Retina (tissue), 1 donor: Measurements from ENCODE around the gene POLH.
"Not testable (repeated sequence)": the region's sequence is repeated elsewhere in the genome, so short reads cannot be mapped to it uniquely, and the experiment has no call there.

Experiments used
- DNase-seq: peaks from one replicate; pipeline ENCODE4 v3.0.0-alpha.2; 2016

The POLH gene

DNA sequence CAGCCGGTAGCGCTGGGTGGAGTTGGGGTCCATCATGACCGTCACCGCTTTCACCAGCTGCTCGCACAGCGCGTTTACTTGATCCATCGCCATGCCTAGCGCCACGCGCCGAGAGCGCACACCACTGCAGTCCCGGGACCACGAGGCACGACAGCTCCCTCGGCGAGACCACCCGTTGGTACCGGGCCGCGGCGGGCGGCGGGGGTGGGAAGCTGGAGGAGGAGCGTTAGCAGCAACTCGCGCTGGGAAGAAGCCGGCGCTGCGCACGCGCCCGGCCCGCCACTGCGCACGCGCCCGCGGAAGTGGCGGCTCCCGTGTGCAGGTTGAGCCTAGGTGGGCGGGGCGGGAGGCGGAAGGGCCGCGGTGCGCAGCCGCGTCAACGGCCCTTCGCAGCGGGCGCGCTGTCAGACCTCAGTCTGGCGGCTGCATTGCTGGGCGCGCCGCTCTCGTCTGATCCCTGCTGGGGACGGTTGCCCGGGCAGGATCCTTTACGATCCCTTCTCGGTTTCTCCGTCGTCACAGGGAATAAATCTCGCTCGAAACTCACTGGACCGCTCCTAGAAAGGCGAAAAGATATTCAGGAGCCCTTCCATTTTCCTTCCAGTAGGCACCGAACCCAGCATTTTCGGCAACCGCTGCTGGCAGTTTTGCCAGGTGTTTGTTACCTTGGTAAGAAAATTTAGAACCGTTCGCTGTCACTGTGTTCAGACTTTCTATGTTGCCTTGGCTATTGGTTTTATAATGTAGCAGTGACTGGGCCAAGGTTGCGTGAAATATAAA lies at the start of gene POLH, which contains the start of gene XPO5:
TSS of gene POLH (plus strand) at position 414 of the 780 bp plus-strand sequence. CDS start 6,135 bp downstream, outside the sequence.
TSS of gene XPO5 (minus strand) at position 267 of the 780 bp plus-strand sequence. CDS start at position 93, 174 bp downstream.
- peak; percentile 96 for DNase-seq

DNA sequence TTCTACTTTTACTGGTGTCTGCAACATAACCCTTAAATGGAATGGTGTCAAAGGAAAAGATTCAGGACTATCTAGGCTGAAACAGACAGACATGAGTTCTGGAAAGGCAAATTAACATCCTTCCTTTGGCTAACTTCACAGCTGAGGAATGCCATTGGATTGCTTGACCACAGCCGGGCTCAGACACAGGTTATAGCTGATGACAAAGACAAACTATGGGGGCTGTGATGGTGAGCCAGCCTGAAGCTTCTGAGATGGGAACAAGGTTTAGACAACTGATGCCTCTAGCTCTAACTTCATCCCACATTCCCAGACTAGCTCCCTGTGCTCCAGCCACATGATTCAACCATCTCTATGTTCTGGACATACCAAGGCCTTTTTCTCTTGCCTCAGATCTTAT lies 43.8 kb upstream of the POLH start:
- no peak for DNase-seq

DNA sequence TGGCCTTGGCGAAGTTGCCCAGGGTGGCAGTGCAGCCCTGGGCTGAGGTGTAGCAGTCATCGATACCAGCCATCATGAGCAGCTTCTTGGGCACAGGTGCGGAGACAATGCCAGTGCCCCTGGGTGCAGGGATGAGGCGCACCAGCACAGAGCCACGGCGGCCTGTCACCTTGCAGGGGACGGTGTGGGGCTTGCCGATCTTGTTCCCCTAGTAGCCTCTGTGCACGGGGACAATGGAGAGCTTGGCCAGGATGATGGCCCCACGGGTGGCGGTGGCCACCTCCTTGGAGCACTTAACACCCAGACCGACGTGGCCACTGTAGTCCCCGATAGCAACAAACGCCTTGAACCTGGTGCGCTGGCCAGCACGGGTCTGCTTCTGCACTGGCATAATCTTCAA lies 37.0 kb upstream of the POLH start:
- not testable (repeated sequence) for DNase-seq

DNA sequence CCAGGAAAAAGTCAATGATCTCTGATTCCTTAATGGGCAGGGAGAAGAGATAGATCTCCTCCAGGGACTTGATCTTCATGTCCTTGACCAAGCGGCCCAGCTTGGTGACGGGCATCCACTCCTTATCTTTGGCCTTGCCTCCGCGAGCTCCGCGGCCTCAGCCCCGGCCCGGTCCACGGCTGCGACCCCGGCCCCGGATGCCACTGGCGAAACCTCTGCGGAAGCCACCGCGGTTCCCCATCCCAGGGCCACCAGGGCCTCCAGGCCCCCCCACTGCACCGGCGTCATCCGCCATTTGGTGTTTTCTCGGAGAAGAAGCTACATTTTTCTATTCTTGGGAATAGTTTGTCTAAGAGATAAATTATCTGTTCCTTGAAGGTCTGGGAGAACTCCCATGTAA lies 36.6 kb upstream of the POLH start:
- not testable (repeated sequence) for DNase-seq

DNA sequence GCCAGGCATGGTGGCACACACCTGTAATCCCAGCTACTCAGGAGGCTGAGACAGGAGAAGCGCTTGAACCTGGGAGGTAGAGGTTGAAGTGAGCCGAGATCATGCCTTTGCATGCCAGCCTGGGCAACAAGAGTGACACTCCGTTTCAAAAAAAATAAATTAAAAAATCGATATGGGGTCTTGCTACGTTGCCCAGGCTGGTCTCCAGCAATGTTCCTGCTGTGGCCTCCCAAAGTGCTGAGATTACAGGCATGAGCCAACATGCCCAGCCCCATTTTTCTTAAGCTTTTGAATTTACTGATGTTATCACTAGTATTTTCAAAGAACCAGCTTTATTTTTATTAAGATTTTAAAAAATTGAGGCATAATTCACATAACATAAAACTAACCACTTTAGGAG lies 35.5 kb upstream of the POLH start:
- DNase-seq, result no peak

DNA sequence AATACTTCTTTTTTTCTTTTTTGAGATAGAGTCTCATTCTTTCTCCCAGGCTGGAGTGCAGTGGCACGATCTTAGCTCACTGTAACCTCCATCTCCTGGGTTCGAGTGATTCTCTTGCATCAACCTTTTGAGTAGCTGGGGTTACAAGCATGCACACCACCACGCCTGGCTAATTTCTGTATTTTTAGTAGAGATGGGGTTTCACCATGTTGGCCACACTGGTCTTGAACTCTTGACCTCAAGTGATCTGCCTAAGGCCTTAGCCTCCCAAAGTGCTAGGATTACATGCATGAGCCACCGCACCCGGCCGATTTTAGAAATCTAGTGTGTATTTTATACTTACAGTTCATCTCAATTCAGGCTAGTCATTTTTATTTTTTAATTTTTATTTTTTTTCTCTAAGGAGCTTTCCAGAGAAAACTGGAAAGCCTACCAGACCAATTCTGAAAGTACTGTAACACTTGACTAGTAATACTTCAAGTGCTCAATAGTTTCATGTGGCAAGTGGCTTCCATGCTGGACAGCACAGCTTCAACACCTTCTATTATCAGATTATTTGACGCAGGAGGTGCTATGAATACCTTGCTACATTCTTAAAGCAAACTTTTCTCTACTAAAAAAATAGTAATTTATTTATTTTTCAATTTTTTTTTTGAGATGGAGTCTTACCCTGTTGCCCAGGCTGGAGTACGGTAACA lies 34.1 kb upstream of the POLH start:
- DNase-seq, result no peak

DNA sequence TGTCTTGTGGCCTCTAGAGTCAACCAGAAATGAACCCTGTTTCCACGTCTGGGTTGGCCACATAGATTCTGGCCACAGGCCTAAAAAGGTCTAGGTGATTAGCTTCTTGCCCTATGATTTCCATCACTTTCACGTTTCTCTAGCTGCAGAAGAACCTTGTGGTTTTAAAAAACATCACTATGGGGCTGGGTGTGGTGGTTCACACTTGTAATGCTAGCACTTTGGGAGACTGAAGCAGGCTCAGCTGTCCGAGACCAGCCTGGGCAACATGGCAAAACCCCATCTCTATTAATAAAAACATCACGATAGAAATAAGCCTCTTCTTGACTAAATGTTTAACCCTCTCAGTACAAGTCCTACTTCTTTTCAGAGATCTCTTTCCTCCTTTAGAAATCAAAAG lies 31.5 kb upstream of the POLH start:
- no peak for DNase-seq

DNA sequence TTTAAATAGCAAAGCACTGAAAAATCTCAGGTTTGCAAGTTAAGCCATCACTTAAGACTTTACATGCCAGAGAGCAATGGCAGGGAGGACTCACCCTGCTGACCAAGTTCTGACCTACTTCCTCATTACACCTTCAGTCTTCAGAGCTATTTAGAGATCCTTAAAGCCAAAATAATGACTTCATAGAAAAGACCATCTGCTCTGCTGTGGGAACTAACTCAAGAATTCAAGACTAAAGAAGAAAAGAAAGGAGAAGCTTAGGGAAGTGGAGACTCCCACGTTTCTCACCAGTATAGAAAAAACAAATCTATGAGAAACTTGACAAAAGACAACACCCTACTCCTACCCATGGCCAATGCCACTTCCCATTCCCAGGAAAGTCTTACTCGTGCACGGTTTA lies 28.8 kb upstream of the POLH start:
- DNase-seq, result no peak

DNA sequence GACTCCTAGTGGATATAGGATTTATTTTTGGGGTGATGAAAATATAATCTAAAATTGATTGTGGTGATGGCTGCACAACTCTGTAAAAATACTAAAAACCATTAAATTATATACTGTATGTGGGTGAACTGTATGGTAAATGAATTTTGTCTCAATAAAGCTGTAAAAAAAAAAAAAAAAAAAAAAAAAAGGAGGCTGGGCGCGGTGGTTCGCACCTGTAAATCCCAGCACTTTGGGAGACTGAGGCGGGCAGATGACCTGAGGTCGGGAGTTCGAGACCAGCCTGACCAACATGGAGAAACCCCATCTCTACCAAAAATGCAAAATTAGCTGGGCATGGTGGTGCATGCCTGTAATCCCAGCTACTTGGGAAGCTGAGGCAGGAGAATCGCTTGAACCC lies 18.4 kb upstream of the POLH start:
- not testable (repeated sequence) for DNase-seq

DNA sequence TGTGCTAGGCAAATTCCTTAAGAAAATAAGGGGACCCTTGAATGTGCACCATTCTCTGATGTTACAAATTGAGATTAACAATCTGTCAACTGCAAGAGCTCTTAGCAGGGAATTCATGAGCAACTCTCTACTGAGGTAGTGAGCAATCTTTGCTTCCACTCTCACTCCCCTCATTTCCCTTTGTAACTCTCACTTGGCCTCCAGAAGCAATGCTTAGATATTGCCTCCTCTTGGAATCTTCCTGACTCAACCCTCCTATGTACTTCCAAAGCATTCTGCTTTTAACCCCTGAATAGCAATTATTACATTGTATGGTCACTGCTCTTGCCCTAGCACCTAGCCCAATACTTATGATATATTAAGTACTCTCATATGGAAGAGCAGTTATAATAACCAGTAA lies 16.7 kb upstream of the POLH start:
- DNase-seq, result no peak

DNA sequence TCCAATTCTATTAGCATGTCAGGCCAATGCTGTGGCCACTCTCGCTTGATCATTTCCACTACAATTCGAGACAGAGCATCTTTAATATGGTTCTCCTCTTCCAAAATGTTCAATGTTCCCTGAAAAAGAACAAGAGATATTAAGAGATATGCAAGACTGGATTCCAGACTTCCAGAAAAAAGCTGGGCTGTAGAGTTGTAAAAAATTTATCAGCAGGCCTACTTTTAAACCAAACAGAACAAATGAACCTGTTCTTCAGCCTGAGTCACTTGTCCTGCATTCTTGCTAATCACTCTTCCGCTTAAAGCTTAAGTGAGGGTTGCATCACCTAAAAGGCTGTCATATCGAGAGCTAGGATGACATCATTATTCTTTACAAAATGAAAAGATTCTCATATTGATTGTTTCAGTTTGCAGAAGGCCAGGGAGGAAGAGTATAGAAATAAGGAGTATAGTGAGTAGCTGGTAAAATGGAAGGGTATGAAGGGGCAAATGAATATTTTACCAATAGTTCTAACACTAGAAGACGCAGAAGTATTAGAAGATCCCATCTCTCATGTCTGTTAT lies 5.0 kb upstream of the POLH start:
- no peak for DNase-seq

DNA sequence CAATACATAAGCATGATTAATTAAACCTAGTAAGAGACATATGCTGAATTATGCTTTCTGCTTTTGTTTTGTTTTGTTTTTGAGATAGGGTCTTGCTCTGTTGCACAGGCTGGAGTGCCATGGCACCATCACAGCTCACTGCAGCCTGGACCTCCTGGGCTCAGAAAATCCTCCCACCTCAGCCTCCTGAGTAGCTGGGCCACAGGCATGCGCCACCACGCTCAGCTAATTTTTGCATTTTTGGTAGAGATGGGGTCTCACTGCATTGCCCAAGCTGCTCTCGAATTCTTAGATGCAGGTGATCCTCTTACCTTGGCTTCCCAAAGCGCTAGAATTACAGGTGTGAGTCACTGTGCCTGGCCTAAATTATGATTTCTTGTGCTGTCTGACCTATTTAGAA lies 4.0 kb upstream of the POLH start:
- DNase-seq, result no peak

DNA sequence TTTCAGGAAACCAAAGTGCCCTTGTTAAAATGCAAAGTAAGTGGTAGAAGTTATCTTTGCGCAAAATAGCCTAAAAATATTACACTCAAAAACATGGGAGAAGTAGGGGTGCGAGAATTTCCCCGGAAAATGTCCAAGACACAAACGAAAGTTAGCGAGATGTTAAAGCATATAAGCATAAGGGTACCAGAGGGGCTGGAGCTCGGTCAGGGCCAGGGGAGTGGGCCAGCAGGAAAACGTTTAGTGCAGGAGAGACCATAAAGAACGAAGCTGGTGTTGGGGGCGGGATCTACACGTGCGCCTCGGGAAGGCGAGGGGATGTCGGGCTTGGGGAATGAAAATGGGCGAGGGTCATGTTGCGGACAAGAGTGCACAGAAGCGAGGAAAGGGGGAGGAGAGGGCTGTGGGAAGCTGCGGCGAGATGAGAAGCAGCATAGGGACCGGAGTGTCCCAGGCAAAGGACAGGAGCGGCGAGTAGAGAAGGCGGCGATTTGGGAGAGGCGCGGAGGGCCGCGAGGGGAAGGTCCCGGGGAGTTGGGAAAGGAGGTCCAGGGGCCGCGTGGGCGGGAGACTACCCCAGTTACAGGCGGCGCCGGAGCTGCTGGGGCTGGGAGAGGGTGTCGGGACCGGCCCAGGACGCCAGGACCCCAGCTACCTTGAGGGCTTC lies 747 bp upstream of the POLH start:
- DNase-seq, result no peak

DNA sequence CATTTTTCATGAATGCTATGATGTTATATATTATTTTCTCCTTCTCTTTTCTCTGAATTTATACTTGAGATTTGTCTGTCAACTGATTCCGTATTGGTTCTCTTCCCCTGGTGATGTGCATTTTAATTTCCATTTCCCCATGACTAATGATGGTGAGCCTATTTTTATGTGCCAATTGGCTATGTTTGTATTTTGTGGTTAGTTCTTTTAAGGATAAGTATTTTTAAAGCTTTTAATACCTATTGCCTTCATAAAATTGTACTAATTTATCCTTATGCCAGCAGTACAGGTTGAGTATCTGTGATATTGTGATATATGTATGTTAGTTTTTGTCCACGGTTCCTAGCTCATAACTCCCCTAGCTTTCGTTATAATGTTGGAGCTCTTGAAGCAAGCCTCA lies 2.8 kb downstream of the POLH start:
- DNase-seq, result no peak

DNA sequence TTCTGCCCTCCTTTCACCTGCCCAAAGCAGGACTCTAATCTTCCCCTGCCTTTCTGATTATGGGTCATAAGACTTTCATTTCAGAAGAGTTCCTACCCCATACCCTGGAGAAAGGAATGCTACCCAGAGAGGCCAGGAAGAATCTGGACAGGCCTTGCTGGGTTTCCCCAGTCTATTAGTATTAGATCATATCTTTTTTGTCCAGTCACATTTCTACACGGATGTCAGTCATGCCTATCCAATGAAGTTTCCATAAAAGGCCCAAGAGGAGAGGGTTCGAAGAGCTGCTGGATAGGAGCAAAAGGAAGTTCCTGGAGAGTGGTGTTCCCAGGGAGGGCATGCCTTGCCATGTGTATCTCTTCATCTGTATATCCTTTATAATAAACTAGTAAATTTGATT lies 3.2 kb downstream of the POLH start:
- DNase-seq, result no peak

DNA sequence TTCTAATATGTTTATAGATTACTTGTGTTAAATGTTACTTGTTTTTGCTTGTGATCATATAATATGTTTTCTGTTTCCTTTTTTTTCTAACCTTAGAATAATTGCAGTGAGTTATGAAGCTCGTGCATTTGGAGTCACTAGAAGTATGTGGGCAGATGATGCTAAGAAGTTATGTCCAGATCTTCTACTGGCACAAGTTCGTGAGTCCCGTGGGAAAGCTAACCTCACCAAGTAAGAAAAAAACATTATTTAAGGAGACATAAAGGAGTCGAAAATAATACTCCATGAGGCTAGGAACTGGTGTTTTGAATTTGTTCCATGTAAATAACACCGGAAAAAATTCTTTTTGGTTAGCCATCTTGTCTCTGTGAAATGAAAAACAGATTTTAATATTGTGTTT lies 6.9 kb downstream of the POLH start:
- no peak for DNase-seq

DNA sequence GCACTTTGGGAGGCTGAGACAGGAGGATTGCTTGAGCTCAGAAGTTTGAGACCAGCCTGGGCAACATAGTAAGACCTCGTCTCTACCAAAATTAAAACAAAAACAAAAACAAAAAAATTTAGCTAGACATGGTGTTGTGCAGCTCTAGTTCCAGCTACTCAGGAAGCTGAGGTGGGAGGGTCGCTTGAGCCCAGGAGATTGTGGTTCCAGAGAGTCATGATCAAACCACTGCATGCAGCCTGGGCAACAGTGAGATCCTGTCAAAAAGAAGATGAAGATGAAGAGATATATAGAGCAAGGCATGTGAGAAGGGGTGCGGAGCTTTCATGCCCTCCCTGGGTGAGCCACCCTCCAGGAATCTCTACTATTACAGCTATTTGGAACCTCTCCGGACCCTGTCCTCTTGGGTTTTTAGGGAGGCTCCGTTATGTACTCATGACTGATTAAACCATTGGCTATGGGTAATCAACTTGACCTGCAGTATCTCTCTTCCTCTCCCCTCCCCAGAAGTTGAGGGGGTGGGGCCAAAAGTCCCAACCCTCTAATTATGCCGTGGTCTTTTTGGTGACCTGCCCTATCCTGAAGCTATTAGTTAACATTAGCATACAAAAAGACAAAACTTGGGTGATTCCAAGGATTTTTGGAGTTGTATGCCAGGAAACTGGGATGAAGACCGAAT lies 9.0 kb downstream of the POLH start:
- no peak for DNase-seq

DNA sequence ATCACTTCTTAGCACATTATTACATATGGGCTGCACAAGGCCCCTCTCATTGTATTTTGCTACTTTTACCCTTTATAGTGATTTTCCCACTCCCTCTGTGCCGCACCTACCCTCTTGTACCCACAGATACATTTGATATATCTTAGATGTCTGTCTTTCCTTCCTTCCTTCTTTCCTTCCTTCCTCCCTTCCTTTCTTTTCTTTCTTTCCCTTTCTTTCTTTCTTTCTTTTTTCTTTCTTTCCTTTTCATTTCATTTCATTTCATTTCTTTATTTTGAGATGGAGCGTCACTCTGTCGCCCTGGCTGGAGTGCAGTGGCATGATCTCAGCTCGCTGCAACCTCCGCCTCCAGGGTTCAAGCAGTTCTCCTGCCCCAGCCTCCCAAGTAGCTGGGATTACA lies 12.2 kb downstream of the POLH start:
- no peak for DNase-seq

DNA sequence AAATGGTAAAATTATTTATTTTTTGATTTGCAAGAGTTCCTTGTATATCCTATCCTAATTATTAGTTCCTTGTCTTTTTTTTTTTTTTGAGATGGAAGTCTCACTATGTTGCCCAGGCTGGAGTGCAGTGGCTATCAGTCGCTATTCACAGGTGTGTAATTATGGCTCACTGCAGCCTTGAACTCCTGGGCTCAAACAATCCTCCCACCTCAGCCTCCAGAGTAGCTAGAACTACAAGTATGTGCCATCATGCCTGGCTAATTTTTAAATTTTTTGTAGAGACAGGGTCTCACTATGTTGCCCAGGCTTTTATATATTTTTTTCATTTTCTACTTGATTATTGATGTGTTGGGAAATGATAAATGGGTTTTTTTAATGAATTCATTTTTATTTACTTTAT lies 13.6 kb downstream of the POLH start:
- not testable (repeated sequence) for DNase-seq

DNA sequence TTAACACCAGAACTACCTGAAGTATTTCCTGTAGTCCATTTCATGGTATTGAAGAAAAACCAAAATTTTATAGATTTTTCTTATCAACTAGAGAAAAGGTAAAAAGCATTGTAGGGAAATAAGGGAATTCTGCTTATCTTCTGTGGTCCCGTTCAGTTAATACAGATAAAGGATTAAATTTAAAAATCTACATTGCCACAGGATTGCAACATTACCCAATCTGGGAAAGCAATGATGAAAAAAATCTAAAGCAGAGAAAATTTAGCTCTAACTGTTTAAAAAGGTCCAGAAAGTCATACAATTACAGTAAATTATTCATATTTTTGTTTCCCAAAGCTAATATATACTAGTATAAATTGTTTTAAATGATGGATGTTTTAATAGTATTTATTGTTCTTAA lies 18.0 kb downstream of the POLH start:
- no peak for DNase-seq

DNA sequence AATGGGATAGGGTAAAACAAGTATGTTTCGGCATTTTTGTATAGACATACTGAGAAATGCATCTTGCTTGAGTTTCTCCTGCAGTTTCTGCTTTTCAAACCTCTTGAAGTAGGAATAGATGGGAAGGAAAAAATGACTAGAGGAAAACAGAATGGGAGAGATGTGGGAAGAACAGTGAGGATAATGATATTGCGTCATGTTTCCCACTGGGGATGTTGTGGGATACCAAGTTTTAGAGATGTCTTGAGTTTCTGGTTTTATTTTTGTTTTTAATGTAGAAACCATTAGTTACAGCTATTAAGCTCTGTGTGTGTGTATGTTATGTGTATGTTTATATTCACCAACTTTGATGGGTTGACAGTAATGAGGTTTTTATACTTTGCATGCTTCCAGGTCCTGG lies 24.6 kb downstream of the POLH start:
- DNase-seq, result no peak

DNA sequence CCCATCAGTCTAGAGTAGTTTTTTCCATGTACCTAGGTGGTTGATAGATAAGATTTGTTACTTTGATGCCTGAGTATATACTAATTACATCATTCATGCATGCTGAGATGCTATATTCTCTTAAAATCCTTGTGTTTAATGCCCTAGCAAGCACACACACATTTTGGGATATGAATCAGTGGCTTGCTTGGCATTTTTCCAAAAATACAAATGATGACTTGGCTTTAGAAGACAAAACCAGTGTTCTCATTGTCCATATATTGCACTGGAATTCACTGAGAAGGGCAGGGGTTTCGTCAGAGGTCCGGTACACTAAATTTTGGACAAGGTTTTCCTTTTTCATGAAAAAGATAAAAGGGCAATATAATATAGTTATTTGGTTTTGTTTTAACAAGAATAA lies 28.2 kb downstream of the POLH start:
- no peak for DNase-seq

DNA sequence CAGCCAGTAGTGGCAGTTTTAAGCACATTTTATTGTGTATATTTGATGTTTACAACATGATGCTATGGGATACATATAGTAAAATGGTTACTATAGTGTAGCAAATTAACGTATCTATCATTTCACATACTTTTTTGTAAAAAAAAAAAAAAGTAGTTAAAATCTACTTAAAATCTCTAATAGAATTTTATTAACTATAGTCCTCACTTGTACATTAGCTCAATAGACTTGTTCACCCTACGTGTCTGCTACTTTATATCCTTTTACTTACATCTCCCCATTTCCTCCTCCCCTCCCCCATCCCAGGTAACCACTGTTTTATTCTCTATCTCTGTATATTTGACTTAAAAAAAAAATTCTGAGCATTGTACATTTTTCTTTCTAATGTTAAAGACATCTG lies 30.0 kb downstream of the POLH start:
- DNase-seq, result no peak
